Endothelial cell of umbilical vein (primary cell): ENCODE measurements around the gene PPP1R3E. TPM values are rescaled to one million over a fixed set of nuclear protein-coding genes. Genes with fewer than 3 reads are reported as not detected.
"Not testable (repeated sequence)": the region's sequence is repeated elsewhere in the genome, so short reads cannot be mapped to it uniquely, and the experiment has no call there.

Source experiments
- BruUV-seq: library from RNA; stranded (reverse); fragments of 400-500 nt; replicated peaks from 2 replicates; lab custom pipeline; 2021; lab: Mats Ljungman, UMichigan
- CTCF ChIA-PET: fragments of 300-600, 350-600 bp; sonication (Branson Sonifier 250); formaldehyde crosslinking; loops from one replicate; lab custom pipeline; 2021; ENCODE audit warnings: antibody characterized with exemption, inconsistent platforms; lab: Charles Lee
- POLR2A ChIA-PET: fragments of 300-600, 350-600 bp; sonication (Branson Sonifier 250); formaldehyde crosslinking; loops from one replicate; lab custom pipeline; 2021; ENCODE audit warnings: antibody characterized with exemption, inconsistent platforms; lab: Charles Lee
- DNase-seq: peaks from one replicate; pipeline ENCODE4 v3.0.0-alpha.2; 2011; ENCODE audit warnings: low read depth, low spot score
- FAIRE-seq: peaks from 2 replicates; lab custom pipeline; 2011; peaks lifted over from hg19 to GRCh38; lab: Jason Lieb, UNC
- H2AFZ ChIP-seq: 2 replicates; pipeline ENCODE4 v1.6.0; 2012; ENCODE audit warnings: low read depth, low read length, control low read depth, inconsistent platforms
- H3K27ac ChIP-seq: 2 replicates; pipeline ENCODE4 v1.5.1; 2011; ENCODE audit warnings: low read depth, mild to moderate bottlenecking, control low read depth, low read length, moderate library complexity; ENCODE audit not compliant: insufficient read depth
- H3K27me3 ChIP-seq, 2 experiments: 2 replicates each; pipeline versions ENCODE4 v1.6.0 to v1.6.1; 2011; ENCODE audit warnings: low read length in 2 of 2, mixed read lengths in 1 of 2; ENCODE audit not compliant: control insufficient read depth in 2 of 2, insufficient read depth in 2 of 2
- H3K36me3 ChIP-seq, 2 experiments: 2 replicates in 1 of 2; 3 replicates in 1 of 2; pipeline ENCODE4 v1.5.1; 2011; ENCODE audit warnings: low read length in 2 of 2, mild to moderate bottlenecking in 1 of 2, moderate library complexity in 1 of 2; ENCODE audit not compliant: control insufficient read depth in 2 of 2, insufficient read depth in 2 of 2; ENCODE audit errors: extremely low read depth in 1 of 2
- H3K4me1 ChIP-seq: 3 replicates; pipeline ENCODE4 v1.5.1; 2011; ENCODE audit warnings: mild to moderate bottlenecking, low read length; ENCODE audit not compliant: control insufficient read depth, insufficient read depth; ENCODE audit errors: extremely low read depth
- H3K4me2 ChIP-seq: 2 replicates; pipeline ENCODE4 v1.6.1; 2011; ENCODE audit warnings: low read length, control low read depth, mixed read lengths; ENCODE audit not compliant: insufficient read depth
- H3K4me3 ChIP-seq, 3 experiments: fragments of 200-600 bp in 1 of 3; sonication (generic), shearing (Covaris generic) in 1 of 3; replicated peaks in 1 of 3; 2 replicates each; pipeline ENCODE4 v1.5.1; 2011 to 2016; ENCODE audit warnings: control low read depth in 3 of 3, low read length in 3 of 3, mild to moderate bottlenecking in 2 of 3, inconsistent platforms in 1 of 3, low read depth in 1 of 3, moderate library complexity in 1 of 3; ENCODE audit not compliant: insufficient read depth in 1 of 3
- H3K79me2 ChIP-seq: 2 replicates; pipeline ENCODE4 v1.6.0; 2012; ENCODE audit warnings: low read length, inconsistent platforms; ENCODE audit not compliant: control insufficient read depth, insufficient read depth
- H3K9ac ChIP-seq: replicated peaks from 2 replicates; pipeline ENCODE3; 2011; ENCODE audit warnings: low read length, control low read depth; ENCODE audit not compliant: insufficient read depth; ENCODE audit errors: extremely low read depth
- H3K9me1 ChIP-seq: replicated peaks from 3 replicates; pipeline ENCODE4 v1.6.0; 2011; ENCODE audit warnings: mild to moderate bottlenecking, low read length; ENCODE audit not compliant: control insufficient read depth, insufficient read depth; ENCODE audit errors: extremely low read depth
- H3K9me3 ChIP-seq: replicated peaks from 2 replicates; pipeline ENCODE4 v1.5.1; 2012; ENCODE audit warnings: low read length, inconsistent platforms; ENCODE audit not compliant: control insufficient read depth, insufficient read depth
- H4K20me1 ChIP-seq: replicated peaks from 2 replicates; pipeline ENCODE3; 2011; ENCODE audit warnings: mild to moderate bottlenecking, low read length; ENCODE audit not compliant: control insufficient read depth, insufficient read depth; ENCODE audit errors: extremely low read depth
- FOS ChIP-seq: IDR thresholded peaks from 2 replicates; pipeline ENCODE4 v1.6.1; 2011; ENCODE audit warnings: mild to moderate bottlenecking, low read length, moderate library complexity, borderline replicate concordance; ENCODE audit not compliant: insufficient read depth
- GATA2 ChIP-seq: IDR thresholded peaks from 2 replicates; pipeline ENCODE4 v1.7.0; 2011; ENCODE audit warnings: low read depth, mild to moderate bottlenecking, moderate library complexity, mixed read lengths, low read length; ENCODE audit not compliant: insufficient read length, insufficient read depth
- POLR2A ChIP-seq: IDR thresholded peaks from 2 replicates; pipeline ENCODE4 v1.6.1; 2012; ENCODE audit warnings: low read depth, mild to moderate bottlenecking, control low read depth, low read length
- dilution Hi-C: fragments of 300-500 bp; cut with MboI; formaldehyde crosslinking; loops from one replicate; pipeline ENCODE4 v1.15.0; 2019; ENCODE audit warnings: low sequenced_read_pairs; ENCODE audit not compliant: extremely low pct_ligation_motif_present
- intact Hi-C: fragments of 100-400 bp; cut with micrococcal nuclease; formaldehyde crosslinking; loops from one replicate; pipeline ENCODE4 v1.10.0; 2022
- polyA plus RNA-seq, 4 experiments: library from polyadenylated mRNA; depleted of rRNA in 3 of 4; stranded (reverse) in 3 of 4; unstranded in 1 of 4; fragments of >200 nt; gene quantifications; 2 replicates each; pipeline versions ENCODE4 v1.2.1 to v1.2.3, GENCODE V29; 2011 to 2012; ENCODE audit warnings: missing spikeins in 1 of 4
- total RNA-seq: library from RNA; stranded (reverse); gene quantifications from 2 replicates; pipeline ENCODE4 v1.2.3, GENCODE V29; 2021
- TF ChIP-seq, protein P1 (sequence below): IDR thresholded peaks from 2 replicates; pipeline ENCODE4 v1.6.1; 2011; ENCODE audit not compliant: insufficient read depth, insufficient read length

Gene PPP1R3E
- total and polyA plus RNA-seq, 2 donors (not counting 3 experiments of a cell fraction or from before 2014, with no cell fraction given): 4.3 to 7.4 TPM

DNA sequence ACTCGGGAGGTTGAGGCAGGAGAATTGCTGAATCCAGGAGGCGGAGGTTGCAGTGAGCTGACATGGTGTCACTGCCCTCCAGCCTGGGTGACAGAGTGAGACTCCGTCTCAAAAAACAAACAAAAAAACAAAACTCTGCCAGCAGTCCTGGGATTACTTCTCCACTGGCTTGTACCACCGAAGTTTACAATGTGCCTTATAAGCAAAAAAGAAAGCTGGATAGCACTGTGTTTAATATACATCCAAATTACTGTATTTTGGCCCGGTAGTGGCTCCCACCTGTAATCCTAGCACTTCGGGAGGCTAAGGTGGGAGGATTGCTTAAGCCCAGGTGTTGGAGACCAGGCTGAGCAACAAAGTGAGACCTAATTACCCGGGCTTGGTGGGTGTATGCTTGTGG is 33.5 kb downstream of the PPP1R3E start:
- TF ChIP-seq, protein P1, sequence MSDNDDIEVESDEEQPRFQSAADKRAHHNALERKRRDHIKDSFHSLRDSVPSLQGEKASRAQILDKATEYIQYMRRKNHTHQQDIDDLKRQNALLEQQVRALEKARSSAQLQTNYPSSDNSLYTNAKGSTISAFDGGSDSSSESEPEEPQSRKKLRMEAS: no peak
- TF ChIP-seq POLR2A (no peak), GATA2 (no peak), FOS (no peak)
- Histone ChIP-seq H3K27ac (no peak overlapping the region), H4K20me1 (no peaks in the 10 kb centered on the region), H3K9me3 (no peaks in the 10 kb centered on the region), H3K4me1 (no peaks in the 10 kb centered on the region), H3K9ac (no peak overlapping the region), H3K4me2 (no peak overlapping the region), H3K9me1 (no peaks in the 10 kb centered on the region), H3K79me2 (no peaks in the 10 kb centered on the region), H2AFZ (no peak overlapping the region), H3K36me3 (no peaks in the 10 kb centered on the region), H3K4me3 (no peak overlapping the region), H3K27me3 (peaks cover 2 to 7% of the 10 kb centered on the region in 2 experiments)
- CTCF ChIA-PET: interaction anchor here (1.5 to 1.8 kb wide), 6 partner anchors 24 to 149 kb away, joined by 3 to 7 read pairs (median 4); partner anchors contain the start of genes PABPN1 and RNF212B
- dilution Hi-C loops (no loop called here), intact Hi-C loops (no loop called here)
- FAIRE-seq: no peak
- BruUV-seq: no TSS peak
- no peak for DNase-seq
- POLR2A ChIA-PET: no interaction called here

DNA sequence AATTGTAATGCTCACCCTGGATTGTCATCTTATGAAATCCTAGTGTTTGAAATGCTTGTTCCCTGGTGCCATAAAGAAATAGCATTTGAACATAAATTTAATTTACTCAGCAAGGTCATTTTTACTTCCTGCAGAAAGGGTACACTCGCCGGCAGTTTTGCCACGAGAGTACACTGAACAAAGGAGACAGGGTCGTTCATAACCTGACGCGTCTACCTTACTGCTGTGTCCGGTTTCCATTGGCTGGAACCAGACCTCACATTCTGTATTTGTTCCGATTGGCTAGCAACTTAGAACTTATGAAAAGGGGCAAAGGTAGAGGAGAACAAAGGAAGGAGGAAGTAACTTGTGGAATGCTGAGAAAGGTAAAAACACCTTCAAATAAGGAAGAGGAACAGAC is 41.8 kb downstream of the PPP1R3E start:
- H3K27ac ChIP-seq, DNase-seq, H3K9me3 ChIP-seq, intact Hi-C loops, H3K4me3 ChIP-seq, H2AFZ ChIP-seq, H3K9ac ChIP-seq, POLR2A ChIA-PET, H3K36me3 ChIP-seq, H3K4me2 ChIP-seq, H3K79me2 ChIP-seq, FAIRE-seq, dilution Hi-C loops, BruUV-seq, H4K20me1 ChIP-seq, H3K4me1 ChIP-seq, H3K9me1 ChIP-seq: not testable (repeated sequence)
- CTCF ChIA-PET: interaction anchor here (0.9 to 3.9 kb wide), 6 partner anchors 10 to 140 kb away, joined by 3 to 29 read pairs (median 4); no protein-coding TSS in a partner anchor
- H3K27me3 ChIP-seq: peaks cover 23 to 34% of the 10 kb centered on the region in 2 experiments
